HG02840 (cell line): Measurements from ENCODE around the gene HIPK2.
A peak's percentile ranks its signal among the peaks of the same experiment; 100 is the strongest.

Experiments used
- ATAC-seq: cut with Tn5 transposase; IDR thresholded peaks from one replicate; pipeline ENCODE4 v1.9.1; 2021; ENCODE audit warnings: mild to moderate bottlenecking, moderate library complexity, moderate number of reproducible peaks; ENCODE audit not compliant: unreplicated experiment, low FRiP score

HIPK2 gene

GRCh38 chr7:139777948-139778841 lies at the start of gene HIPK2:
HIPK2 (minus strand) TSS chr7:139777998; CDS start chr7:139777623, 375 bp downstream.
- peak; percentile 72 for ATAC-seq

- no peak for ATAC-seq
Observed at GRCh38 chr7:139827042-139827441, 49.2 kb upstream of the HIPK2 start.

- ATAC-seq = no peak
Observed at GRCh38 chr7:139825666-139826290, 48.0 kb upstream of the HIPK2 start.

- ATAC-seq = no peak
Observed at GRCh38 chr7:139823959-139824521, 46.2 kb upstream of the HIPK2 start.

GRCh38 chr7:139822855-139823254 lies 45.1 kb upstream of the HIPK2 start:
- ATAC-seq = no peak

- ATAC-seq = no peak
Observed at GRCh38 chr7:139821349-139822105, 43.7 kb upstream of the HIPK2 start.

- ATAC-seq = no peak
Observed at GRCh38 chr7:139820089-139820488, 42.3 kb upstream of the HIPK2 start.

- no peak for ATAC-seq
Observed at GRCh38 chr7:139817249-139817648, 39.5 kb upstream of the HIPK2 start.

GRCh38 chr7:139813689-139814088 lies 35.9 kb upstream of the HIPK2 start:
- ATAC-seq = no peak

- ATAC-seq = no peak
Observed at GRCh38 chr7:139813151-139813550, 35.4 kb upstream of the HIPK2 start.

GRCh38 chr7:139811066-139811465 lies 33.3 kb upstream of the HIPK2 start:
- ATAC-seq = no peak

GRCh38 chr7:139808846-139809442 lies 31.1 kb upstream of the HIPK2 start:
- no peak for ATAC-seq

- no peak for ATAC-seq
Observed at GRCh38 chr7:139808427-139808826, 30.6 kb upstream of the HIPK2 start.

- ATAC-seq = no peak
Observed at GRCh38 chr7:139807009-139807408, 29.2 kb upstream of the HIPK2 start.

- no peak for ATAC-seq
Observed at GRCh38 chr7:139804571-139804970, 26.8 kb upstream of the HIPK2 start.

- no peak for ATAC-seq
Observed at GRCh38 chr7:139799586-139799985, 21.8 kb upstream of the HIPK2 start.

- ATAC-seq = no peak
Observed at GRCh38 chr7:139798892-139799291, 21.1 kb upstream of the HIPK2 start.

- ATAC-seq = no peak
Observed at GRCh38 chr7:139798221-139798620, 20.4 kb upstream of the HIPK2 start.

- no peak for ATAC-seq
Observed at GRCh38 chr7:139797607-139798006, 19.8 kb upstream of the HIPK2 start.

GRCh38 chr7:139791316-139791715 lies 13.5 kb upstream of the HIPK2 start:
- no peak for ATAC-seq
